ENCODE data around the gene ZNF689.
A peak's percentile ranks its signal among the peaks of the same experiment; 100 is the strongest.

ZNF689 gene

DNA sequence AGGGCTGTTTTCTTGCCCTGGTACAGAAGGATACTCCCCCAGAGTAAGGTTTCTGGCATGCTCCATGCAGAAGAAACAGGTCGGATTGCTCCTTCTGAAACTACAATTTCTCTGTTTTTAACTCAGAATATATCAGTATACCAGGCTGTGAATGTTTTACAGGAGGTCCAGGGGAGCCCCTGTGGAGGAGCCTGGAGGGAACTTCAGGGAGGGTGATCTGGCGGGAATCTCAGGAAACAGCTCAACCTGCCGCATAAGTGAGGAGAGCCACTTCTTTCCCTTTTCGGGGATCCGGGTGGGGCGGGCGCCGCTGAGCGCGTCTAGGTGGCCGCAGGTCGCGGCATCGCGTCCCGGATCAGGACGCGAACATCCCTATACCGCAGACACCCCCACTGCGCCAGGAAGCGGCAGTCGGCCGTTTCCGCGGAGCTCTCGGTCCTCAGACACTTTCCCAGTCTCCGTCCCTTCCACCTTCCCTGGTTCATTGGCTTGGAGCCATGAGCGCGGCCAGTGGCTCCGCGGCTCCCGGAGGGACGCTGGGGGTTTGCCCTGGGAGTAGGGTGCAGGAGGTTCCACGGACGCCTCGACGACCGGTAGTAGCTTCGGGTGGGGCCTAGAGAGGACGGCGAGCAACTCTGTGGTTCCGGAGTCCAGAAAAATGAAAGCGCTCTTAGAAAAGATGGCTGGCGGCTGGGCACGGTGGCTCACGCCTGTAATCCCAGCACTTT, 48.9 kb downstream of the ZNF689 start:
- POLR2A ChIA-PET = interaction anchor here (0.6 kb wide), 1 partner anchor 15 kb away, joined by 3 read pairs; no protein-coding TSS in a partner anchor
- DNase-seq (ENCODE audit: extremely low spot score) = peak; percentile 48
- CTCF ChIA-PET = interaction anchor here (1.0 to 1.3 kb wide), 3 partner anchors 11 to 131 kb away, joined by 3 to 5 read pairs (median 3); partner anchors contain the start of genes DCTPP1 and ZNF688
- TF ChIP-seq, protein P1, sequence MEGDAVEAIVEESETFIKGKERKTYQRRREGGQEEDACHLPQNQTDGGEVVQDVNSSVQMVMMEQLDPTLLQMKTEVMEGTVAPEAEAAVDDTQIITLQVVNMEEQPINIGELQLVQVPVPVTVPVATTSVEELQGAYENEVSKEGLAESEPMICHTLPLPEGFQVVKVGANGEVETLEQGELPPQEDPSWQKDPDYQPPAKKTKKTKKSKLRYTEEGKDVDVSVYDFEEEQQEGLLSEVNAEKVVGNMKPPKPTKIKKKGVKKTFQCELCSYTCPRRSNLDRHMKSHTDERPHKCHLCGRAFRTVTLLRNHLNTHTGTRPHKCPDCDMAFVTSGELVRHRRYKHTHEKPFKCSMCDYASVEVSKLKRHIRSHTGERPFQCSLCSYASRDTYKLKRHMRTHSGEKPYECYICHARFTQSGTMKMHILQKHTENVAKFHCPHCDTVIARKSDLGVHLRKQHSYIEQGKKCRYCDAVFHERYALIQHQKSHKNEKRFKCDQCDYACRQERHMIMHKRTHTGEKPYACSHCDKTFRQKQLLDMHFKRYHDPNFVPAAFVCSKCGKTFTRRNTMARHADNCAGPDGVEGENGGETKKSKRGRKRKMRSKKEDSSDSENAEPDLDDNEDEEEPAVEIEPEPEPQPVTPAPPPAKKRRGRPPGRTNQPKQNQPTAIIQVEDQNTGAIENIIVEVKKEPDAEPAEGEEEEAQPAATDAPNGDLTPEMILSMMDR (IDR thresholded peaks at IDR 0.05; ENCODE audit: control extremely low read depth, extremely low read depth, low read depth, missing control alignments) = no peak

- POLR2A ChIA-PET = no interaction called here
- CTCF ChIA-PET = interaction anchor here (1.0 to 4.4 kb wide), 4 partner anchors 7 to 84 kb away, joined by 3 to 47 read pairs (median 11); partner anchors contain the start of gene ZNF747
- DNase-seq (ENCODE audit: extremely low spot score) = no peak
- TF ChIP-seq, protein P1 (IDR thresholded peaks at IDR 0.05; ENCODE audit: control extremely low read depth, extremely low read depth, low read depth, missing control alignments) = no peak
Observed at GRCh38 chr16:30559690-30560089, 50.5 kb downstream of the ZNF689 start.

GRCh38 chr16:30558789-30559377, 51.3 kb downstream of the ZNF689 start:
- DNase-seq (ENCODE audit: extremely low spot score) = no peak
- TF ChIP-seq, protein P1 (IDR thresholded peaks at IDR 0.05; ENCODE audit: control extremely low read depth, extremely low read depth, low read depth, missing control alignments) = no peak
- ChIA-PET CTCF (interaction anchor here (0.7 to 4.4 kb wide), 21 partner anchors 8 to 151 kb away, joined by 3 to 47 read pairs (median 4); partner anchors contain the start of genes DCTPP1, ZNF747 and ZNF771), POLR2A (interaction anchor here (0.6 to 1.5 kb wide), 9 partner anchors 9 to 129 kb away, joined by 3 to 7 read pairs (median 4); partner anchors contain the start of genes DCTPP1, FBRS, ZNF688 and ZNF747)

GRCh38 chr16:30557957-30558788, 52.0 kb downstream of the ZNF689 start, which contains the start of gene ZNF764:
Gene ZNF764 (minus strand): TSS chr16:30558374. CDS start chr16:30558182, 192 bp downstream.
- TF ChIP-seq, protein P1 (IDR thresholded peaks at IDR 0.05; ENCODE audit: control extremely low read depth, extremely low read depth, low read depth, missing control alignments) = no peak
- CTCF ChIA-PET = interaction anchor here (0.7 to 4.4 kb wide), 28 partner anchors 9 to 163 kb away, joined by 3 to 47 read pairs (median 3); partner anchors contain the start of genes DCTPP1, ZNF48, ZNF747 and ZNF771
- DNase-seq (ENCODE audit: extremely low spot score) = peak; percentile 93

GRCh38 chr16:30557707-30557956, 52.6 kb downstream of the ZNF689 start:
- CTCF ChIA-PET = interaction anchor here (0.8 to 4.4 kb wide), 14 partner anchors 9 to 162 kb away, joined by 3 to 47 read pairs (median 3); partner anchors contain the start of genes DCTPP1, ZNF48, ZNF747 and ZNF771
- no peak for DNase-seq (ENCODE audit: extremely low spot score)

More at GRCh38 chr16:30557957-30558788, 52.0 kb downstream of the ZNF689 start, which contains the start of gene ZNF764:
- POLR2A ChIA-PET = interaction anchor here (0.6 to 1.5 kb wide), 11 partner anchors 10 to 128 kb away, joined by 3 to 7 read pairs (median 4); partner anchors contain the start of genes DCTPP1, FBRS, ZNF688 and ZNF747

More at GRCh38 chr16:30557707-30557956, 52.6 kb downstream of the ZNF689 start:
- POLR2A ChIA-PET = interaction anchor here (1.1 to 1.6 kb wide), 3 partner anchors 22 to 99 kb away, joined by 4 read pairs; no protein-coding TSS in a partner anchor
- TF ChIP-seq, protein P1 (IDR thresholded peaks at IDR 0.05; ENCODE audit: control extremely low read depth, extremely low read depth, low read depth, missing control alignments) = no peak
